ENCODE results near the gene FGD4. TPM values are rescaled to one million over a fixed set of nuclear protein-coding genes. Genes with fewer than 3 reads are reported as not detected.
"Not testable (repeated sequence)": the region's sequence is repeated elsewhere in the genome, so short reads cannot be mapped to it uniquely, and the experiment has no call there.

Gene FGD4
- total RNA-seq, 1 donor from 2014 or later: 55.6 TPM

GRCh38 chr12:32516230-32516629, 116.9 kb downstream of the FGD4 start:
- Histone ChIP-seq H3K36me3 (no peaks in the 10 kb centered on the region), H3K27me3 (ENCODE audit: low read depth) (no peaks in the 10 kb centered on the region), H3K9me3 (no peaks in the 10 kb centered on the region), H3K27ac (peak overlapping the region; percentile 1), H3K4me1 (peaks cover 25% of the 10 kb centered on the region), H3K4me3 (no peak overlapping the region)
- DNase-seq: no peak
- peak; percentile 45 for ATAC-seq
- intact Hi-C loops (cut with DNase I): no loop called here
- TF ChIP-seq CTCF (IDR thresholded peaks at IDR 0.05): no peak

GRCh38 chr12:32517966-32518365, 118.6 kb downstream of the FGD4 start:
- intact Hi-C loops (cut with DNase I): no loop called here
- no peaks in the 10 kb centered on the region for H3K27me3 ChIP-seq (ENCODE audit: low read depth)
- DNase-seq (no peak), ATAC-seq (no peak)
- H3K4me3 ChIP-seq: no peak overlapping the region
- no peaks in the 10 kb centered on the region for H3K9me3 ChIP-seq
- no peak overlapping the region for H3K27ac ChIP-seq
- H3K36me3 ChIP-seq: no peaks in the 10 kb centered on the region
- H3K4me1 ChIP-seq: peaks cover 37% of the 10 kb centered on the region
- TF ChIP-seq CTCF (IDR thresholded peaks at IDR 0.05): no peak

DNA sequence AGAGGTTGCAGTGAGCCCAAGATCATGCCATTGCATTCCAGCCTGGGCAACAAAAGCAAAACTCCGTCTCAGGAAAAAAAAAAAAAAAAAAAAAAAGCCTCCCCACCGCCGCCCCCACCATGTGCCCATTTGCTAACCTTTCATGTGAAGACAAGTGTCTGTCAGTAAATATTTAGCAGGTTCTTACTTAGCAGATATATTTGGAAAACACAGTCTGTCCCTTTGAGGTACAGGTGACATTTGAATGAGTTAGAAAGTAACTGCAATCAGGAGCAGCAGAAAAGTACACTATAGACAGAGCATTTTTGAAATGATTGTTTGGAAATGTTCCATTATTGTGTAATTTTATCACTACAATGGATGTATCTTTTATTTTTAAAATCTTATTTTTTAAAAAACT, 119.7 kb downstream of the FGD4 start:
- ATAC-seq (peak in 1 of 2 donors; percentile 53), DNase-seq (no peak)
- Histone ChIP-seq H3K27ac (no peak overlapping the region), H3K36me3 (no peaks in the 10 kb centered on the region), H3K27me3 (ENCODE audit: low read depth) (no peaks in the 10 kb centered on the region), H3K4me3 (no peak overlapping the region), H3K9me3 (no peaks in the 10 kb centered on the region), H3K4me1 (peaks cover 41% of the 10 kb centered on the region)
- intact Hi-C loops (cut with DNase I): no loop called here
- no peak for TF ChIP-seq CTCF (IDR thresholded peaks at IDR 0.05)

GRCh38 chr12:32522331-32523221, 123.2 kb downstream of the FGD4 start:
- H3K36me3 ChIP-seq: no peaks in the 10 kb centered on the region
- DNase-seq (no peak), ATAC-seq (peak; percentile 54 to 73)
- intact Hi-C loops (cut with DNase I): no loop called here
- no peak for TF ChIP-seq CTCF (IDR thresholded peaks at IDR 0.05)
- H3K4me3 ChIP-seq: no peak overlapping the region
- peak overlapping the region; percentile 57 for H3K27ac ChIP-seq
- H3K27me3 ChIP-seq (ENCODE audit: low read depth): no peaks in the 10 kb centered on the region
- peaks cover 25% of the 10 kb centered on the region for H3K4me1 ChIP-seq
- no peaks in the 10 kb centered on the region for H3K9me3 ChIP-seq

- H3K27me3 ChIP-seq (ENCODE audit: low read depth); H3K9me3 ChIP-seq; H3K36me3 ChIP-seq; H3K4me3 ChIP-seq; H3K27ac ChIP-seq; ATAC-seq; DNase-seq; intact Hi-C loops (cut with DNase I): not testable (repeated sequence)
- H3K4me1 ChIP-seq: peaks cover 25% of the 10 kb centered on the region
Measured at GRCh38 chr12:32525802-32526201, 126.4 kb downstream of the FGD4 start.

DNA sequence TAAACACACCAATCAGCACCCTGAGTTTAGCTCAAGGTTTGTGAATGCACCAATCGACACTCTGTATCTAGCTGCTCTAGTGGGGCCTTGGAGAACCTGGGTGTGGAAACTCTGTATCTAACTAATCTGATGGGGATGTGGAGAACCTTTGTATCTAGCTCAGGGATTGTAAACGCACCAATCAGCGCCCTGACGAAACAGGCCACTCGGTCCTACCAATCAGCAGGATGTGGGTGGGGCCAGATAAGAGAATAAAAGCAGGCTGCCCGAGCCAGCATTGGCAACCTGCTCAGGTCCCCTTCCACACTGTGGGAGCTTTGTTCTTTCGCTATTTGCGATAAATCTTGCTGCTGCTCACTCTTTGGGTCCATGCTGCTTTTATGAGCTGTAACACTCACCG, 127.0 kb downstream of the FGD4 start:
- intact Hi-C loops (cut with DNase I); H3K4me3 ChIP-seq; H3K9me3 ChIP-seq; H3K36me3 ChIP-seq; H3K27me3 ChIP-seq (ENCODE audit: low read depth); ATAC-seq; DNase-seq; H3K27ac ChIP-seq: not testable (repeated sequence)
- peaks cover 20% of the 10 kb centered on the region for H3K4me1 ChIP-seq
